Activated CD8-positive, alpha-beta memory T cell treated with anti-CD3 and anti-CD28 coated beads, Interleukin-2, amount 50 U/mL, for 24 hours (primary cell): ENCODE measurements around the gene USP12.

ENCODE experiments used
- DNase-seq: peaks from one replicate; pipeline ENCODE4 v3.0.0-alpha.2; 2020; ENCODE audit errors: extremely low read depth

Gene USP12

DNA sequence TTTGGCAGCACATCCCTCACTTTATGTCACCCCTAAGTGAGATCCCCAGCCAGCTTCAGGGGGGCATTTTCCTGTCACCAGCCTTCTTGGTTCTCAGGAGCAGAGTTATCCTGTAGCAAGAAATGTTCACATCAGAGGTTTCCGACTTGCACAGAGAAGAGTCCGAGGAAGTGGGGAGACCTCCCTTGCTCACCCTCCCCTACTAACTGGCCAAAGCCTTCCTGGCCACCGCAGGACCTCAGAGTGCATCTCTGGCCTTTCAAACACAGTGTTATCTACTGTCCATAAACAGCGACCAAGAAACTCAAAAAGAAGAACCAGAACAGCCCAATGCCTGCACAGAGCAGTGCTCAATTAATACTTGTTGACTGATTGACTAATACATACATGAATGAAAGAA, 134.4 kb downstream of the USP12 start:
- no peak for DNase-seq

DNA sequence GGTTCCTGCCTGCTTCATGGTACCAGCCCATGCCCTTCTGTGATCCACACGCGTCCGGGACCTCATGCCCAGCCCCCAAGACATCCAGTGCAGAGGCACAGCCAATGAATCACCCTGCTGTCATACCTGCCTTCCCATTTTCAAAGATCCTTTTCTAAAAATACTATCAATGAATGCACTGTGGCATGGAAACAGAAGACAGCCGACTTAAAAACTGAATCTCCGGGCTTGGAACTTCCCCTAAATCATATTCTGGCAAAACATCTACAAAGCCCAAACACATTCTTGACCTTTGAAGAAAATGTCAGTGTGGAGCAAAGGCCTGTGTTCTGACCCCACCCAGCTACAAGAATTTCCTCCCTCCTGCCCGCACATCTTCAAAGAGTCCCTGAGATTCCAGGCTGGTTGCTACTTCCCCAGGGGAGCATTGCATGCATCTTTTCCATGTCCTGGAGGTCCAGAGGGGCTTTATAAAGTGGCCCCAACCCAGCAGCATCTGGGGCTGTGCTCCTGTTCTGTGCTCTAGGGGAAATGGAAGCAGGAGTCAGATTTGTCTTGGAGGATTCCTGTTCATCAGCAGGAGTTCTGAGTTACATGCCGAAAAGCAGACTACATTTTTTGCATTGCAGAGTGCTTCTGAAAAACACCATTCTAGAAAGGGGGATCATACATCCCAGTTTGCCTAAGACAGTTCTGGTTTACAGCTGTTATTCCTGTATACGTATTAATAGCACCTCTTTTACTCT, 135.2 kb downstream of the USP12 start:
- no peak for DNase-seq

DNA sequence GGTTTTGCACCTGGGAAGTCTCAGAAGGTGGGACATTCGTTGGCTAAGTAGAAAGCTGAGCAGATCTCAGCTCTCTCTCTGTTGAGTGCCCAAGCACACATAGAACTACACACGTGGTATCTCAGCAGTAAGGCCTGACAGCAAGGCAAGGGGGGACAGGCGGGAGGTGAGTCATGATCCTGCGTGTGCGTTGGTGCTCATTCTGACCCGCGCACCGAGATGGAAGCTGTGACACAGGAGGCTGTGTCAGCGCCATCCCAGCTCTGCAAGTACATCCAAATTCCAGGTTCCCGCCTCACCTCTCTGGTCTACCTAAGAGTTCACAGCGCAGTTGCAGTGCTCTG, 135.7 kb downstream of the USP12 start:
- DNase-seq: no peak

DNA sequence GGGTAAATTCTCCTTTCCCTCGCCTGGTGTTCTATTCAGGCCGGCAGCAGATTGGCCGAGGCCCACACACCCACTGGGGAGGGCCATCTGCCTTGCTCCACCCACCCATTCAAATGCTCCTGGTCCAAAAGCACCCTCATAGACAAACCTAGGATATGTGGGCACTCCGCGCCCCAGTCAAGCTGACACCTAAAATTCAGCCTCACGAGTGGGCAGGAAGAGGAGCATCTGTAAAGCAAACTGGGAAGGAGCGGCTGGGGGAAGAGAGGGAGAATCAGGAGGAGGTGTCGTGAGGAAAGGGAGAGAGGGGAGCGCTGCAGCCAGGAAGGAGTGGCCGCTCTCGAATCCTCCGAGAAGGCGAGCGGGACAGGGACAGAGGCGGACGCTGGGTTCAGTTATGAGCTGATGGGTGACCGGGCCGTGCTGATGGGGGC, 136.9 kb downstream of the USP12 start:
- no peak for DNase-seq

DNA sequence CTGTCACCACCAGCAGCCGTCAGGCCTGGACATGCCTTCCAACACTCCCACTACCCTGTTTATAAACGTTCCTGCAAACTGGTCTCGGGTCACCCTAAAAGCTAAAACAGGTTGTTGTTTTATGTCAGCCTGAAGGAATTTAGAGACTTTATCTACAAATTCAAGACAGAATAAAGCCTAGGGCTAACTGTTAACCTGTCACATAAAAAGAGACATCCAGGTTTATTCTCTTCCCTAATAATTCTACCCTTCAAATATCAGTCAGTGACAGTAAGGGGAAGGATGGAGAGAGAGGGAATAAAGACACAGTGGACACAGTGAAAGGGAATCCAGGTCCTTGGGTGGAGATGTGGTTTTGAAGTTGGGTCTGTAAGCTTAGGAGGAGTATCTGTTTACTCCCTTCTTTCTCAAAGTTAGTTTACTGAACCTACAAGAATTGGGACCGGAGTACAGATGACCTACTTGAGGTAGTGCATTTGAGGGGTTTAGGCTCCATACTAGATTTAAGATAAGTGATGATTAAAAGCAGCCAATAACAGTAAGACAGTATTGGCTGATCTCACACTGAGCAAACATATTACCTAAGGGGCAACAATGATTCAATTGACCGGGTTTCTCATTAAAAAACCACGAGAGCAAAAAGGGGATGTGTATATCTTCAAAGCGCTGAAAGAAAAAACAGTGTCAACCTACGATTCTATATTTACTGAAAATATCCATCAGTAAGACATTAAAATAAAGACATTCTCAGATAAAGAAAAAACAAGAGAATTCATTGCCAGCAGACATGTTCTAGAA, 142.7 kb downstream of the USP12 start:
- DNase-seq: no peak

DNA sequence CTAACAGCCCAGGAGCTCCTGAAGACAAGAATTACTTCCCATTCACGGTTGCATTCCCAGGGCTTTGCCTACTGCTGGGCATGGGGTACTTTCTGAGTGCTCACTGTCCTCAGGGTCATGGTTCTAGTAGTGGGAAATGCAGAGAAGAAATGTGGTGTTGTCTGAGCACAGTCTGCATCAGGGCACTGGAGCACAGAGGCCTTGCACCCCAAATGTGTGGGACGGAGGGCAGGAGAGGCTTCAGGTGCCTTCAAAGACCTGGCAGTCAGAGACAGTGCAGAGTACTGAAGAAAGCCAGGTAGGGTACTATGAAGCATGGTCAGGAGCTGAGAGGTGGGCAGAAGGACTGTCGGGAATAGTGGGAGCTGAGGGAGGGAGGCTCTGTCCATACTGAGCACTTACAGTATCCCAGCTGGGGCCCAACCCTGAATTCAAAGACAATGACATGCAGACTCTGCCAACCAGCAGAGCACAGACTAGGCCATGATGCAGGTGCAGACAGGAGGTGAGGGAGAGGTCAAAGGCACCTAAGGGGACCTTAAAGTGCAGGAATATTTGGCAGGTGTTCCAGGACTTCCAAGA, 144.4 kb downstream of the USP12 start:
- DNase-seq: no peak

DNA sequence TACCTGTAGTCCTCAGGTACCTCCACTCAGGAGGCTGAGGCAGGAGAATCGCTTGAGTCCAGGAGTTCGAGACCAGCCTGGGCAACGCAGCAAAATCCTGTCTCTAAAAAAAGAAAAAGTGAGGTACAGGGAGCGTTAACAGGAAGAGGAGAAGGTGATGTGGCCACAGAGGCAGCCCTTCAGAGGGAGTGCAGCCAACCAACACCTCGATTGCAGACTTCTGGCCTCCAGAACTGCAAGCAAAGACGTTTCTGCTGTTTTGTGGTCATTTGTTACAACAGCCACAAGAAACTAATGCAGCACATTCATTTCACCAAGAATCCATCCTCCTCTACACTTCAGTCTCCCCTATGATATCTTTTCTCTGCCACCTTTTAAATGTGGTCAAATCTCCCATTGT, 145.2 kb downstream of the USP12 start:
- DNase-seq: no peak

DNA sequence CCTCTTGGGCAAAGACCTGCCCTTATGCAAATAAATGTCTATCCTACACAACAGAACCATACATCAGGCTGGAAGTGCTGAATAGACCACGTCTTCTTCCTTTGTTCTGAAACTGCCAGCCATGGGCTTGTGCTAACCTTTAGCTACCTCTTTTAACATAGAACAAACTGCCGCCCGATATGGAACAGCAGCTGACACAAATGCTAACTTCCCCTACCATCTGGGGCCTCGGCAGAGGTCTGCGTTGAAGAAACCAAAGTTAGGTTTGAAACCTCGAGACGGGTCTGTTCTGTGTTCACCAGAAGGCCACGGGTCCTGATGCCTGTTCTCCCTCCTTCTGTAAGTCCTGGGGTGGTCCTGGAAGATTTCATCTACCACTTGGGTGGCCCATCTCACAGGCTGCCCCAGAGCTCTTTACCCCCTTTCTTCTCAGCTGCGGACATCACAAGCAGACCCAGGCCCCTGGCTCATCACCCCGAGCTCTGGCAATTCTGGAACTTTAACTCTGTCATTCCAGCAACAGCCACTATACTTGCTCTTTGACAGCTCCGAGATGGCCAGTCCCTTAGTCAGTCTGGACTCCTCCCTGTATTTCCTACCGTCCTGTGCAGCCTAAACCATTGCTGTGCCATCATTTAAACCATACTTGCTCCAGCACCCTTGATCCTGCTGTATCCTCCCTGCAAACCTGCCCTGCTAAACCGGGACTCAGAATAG, 146.7 kb downstream of the USP12 start:
- no peak for DNase-seq

DNA sequence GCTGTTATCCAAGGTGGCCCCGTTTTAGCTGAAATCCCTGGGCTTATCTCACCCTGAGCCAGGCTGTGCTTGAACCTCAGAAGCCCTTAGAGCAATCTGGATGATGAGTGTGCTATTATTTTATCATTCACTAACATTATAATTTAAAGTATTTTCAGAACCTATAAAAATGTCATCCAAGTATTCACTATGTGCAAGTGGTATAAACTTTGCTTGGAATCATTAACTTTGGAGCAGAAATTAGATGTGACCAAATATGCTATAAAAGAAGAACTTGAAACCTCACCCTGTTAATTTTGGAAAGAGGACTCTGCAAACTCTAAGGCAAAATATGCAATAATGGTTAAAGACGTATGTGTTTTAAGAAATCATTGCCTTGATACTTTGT, 147.5 kb downstream of the USP12 start:
- no peak for DNase-seq

DNA sequence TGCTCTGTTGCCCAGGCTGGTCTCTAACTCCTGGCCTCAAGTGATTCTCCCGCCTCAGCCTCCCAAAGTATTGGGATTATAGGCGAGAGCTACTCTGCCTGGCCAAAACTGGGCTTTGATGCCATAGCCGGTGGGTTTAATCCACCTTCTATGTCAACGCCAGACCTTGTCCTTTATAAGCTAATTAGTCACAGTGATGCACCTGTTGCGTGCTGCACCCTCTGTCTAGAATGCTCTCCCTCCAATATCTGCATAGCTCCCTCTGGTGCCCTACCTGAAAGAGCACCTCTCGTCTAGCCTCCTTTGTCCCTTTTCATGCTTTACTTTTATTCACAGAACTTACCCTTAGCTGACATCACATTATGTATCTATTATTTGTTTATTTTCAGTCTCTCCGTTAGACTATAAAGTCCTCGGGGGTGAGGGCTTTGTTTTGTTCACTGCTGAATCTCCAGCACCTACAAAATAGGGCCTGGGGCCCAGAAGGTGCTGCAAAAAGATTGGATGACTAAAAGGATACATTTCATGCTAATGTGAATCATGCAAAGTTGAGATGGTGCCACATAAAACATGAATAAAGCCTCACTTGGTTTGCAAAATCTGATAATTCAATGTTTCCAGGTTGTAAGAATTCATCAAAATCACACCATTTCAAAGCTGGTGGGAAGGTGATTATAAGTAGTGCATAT, 148.1 kb downstream of the USP12 start:
- DNase-seq: no peak

DNA sequence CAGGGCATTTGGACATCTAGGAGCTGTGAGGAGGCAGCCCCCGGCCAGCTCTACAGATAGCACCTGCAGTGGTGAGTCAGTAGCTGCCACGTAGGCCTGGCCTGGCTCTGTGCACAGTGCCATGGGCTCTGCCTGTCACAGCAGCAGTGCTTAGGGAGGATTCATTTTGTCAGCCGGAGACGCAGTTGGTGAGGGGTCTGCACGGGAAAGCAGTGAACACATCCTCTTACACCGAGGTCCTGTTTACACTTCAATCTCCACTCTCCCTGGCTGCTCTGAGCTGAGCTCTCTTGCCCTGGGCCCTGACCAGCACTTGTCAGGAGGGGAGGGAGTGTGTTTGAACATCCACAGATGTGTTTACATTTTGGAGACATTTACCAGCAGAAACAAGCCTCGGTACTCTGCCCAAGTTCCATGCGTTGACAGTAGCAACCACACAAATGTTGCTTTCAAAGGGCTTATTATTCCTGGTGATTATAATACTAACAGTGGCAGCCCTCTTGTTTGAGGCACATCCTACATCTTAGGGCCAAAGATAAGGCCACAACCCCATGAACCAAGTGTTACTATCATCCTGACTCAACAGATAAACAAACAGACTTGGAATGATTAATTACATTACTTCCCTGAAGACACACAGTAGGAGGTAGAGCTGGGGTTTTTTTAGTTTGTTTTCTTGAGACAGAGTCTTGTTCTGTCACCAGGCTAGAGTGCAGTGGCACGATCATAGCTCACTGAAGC, 148.9 kb downstream of the USP12 start:
- no peak for DNase-seq

DNA sequence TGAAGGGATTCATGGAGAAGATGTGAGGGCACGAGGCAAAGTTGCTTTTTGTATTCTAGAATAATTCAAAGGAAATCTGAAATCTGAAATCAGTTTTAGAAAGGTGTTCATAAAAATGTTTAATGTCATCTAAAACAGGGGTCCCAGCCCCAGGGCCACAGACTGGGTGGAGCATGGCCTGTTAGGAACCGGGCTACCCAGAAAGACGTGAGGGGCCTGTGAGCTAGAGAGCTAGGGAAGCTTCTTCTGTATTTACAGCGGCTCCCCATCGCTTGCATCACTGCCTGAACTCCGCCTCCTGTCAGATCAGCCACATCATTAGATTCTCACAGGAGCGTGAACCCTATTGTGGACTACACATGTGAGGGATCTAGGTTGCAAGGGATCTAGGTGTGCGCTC, 151.2 kb downstream of the USP12 start:
- DNase-seq: no peak

DNA sequence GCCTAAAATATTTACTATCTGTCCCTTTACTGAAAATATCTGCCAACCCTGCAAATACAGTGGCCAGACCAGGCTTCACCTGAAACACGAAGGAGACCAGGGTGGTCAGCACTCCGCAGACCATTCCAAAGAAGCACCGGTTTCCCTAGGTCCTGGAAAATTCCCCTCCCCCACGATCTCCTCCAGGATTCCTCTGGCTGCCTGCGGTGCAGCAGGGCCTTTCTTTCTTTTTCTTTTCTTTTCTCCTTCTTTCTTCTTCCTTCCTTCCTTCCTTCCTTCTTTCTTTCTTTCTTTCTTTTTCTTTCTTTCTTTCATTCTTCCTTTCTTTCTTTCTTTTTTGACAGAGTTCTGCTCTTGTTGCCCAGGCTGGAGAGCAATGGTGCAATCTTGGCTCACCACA, 152.7 kb downstream of the USP12 start:
- no peak for DNase-seq

DNA sequence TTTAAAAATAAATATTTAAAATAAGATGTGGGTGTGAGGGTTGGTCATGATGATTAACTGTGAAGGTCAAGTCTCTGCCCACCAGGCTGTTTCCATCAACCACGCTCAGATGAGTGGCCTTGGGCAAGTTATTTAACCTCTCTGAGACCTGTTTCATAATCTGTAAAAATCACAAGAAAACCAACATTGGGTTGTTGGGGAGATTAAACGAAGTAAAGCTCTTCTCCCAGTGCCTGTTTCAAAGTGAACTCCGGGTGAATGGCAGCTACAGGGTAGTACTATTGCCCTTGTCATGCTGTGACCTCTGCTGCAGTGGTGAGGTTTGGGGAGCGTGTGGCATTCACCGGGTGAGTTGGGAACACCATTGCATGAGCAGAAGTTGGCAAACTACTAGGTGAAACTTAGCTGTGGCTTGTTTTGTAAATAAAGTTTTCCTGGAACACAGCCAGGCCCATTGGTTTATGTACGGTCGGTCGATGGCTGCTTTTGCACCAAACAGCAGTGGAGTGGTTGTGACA, 153.2 kb downstream of the USP12 start:
- no peak for DNase-seq

DNA sequence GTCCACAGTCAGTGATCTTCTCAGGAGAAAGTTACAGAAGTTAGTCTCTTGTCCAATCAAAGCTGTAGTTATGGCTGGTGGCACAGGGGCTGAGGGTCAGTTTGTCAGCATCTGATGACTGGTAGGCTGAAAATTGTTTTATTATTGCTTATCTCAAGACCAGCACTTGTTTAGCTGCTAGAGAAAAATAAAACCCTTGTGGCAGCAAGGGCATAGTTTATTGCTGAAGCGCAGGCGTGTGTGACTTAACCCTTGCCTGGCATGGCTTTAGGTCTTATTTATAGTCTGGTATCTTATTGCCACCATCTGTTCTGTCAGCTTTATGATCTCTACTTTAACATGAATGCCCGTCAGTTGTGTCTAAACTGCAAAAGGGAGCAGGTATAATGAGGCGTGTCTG, 154.7 kb downstream of the USP12 start:
- DNase-seq: no peak
